IMR-90 (cell line): ENCODE results near the gene KRTAP10-10. TPM values are rescaled to one million over a fixed set of nuclear protein-coding genes. Genes with fewer than 3 reads are reported as not detected.

Experiments used
- ATAC-seq: fragments of 200-7000 bp; cut with Tn5 transposase; 2 replicates; pipeline ENCODE4 v1.9.1; 2020; ENCODE audit warnings: low read depth, mild to moderate bottlenecking, moderate library complexity
- BruUV-seq: library from RNA; stranded (reverse); fragments of 400-500 nt; replicated peaks from 2 replicates; lab custom pipeline; 2021; lab: Mats Ljungman, UMichigan
- CTCF ChIA-PET: fragments of 300-600 bp; formaldehyde crosslinking; extraction: SDS; loops from one replicate; lab custom pipeline; 2021; ENCODE audit warnings: antibody characterized with exemption; lab: Yijun Ruan, JAX
- POLR2A ChIA-PET: fragments of 300-600 bp; sonication (Branson Sonifier 250); formaldehyde crosslinking; loops from one replicate; lab custom pipeline; 2022; ENCODE audit warnings: antibody characterized with exemption; ENCODE audit not compliant: unreplicated experiment; lab: Charles Lee
- DNase-seq: peaks from one replicate; pipeline ENCODE4 v3.0.0; 2013
- H2AFZ ChIP-seq: replicated peaks from 2 replicates; pipeline ENCODE3; 2013; ENCODE audit warnings: low read length, mild to moderate bottlenecking; ENCODE audit not compliant: poor library complexity
- H2AK5ac ChIP-seq: 2 replicates; pipeline ENCODE4 v1.6.1; 2013; ENCODE audit warnings: low read depth, low read length, inconsistent platforms
- H2AK9ac ChIP-seq: replicated peaks from 2 replicates; pipeline ENCODE3; 2013; ENCODE audit warnings: mild to moderate bottlenecking, low read depth, low read length, moderate library complexity; ENCODE audit not compliant: poor library complexity
- H2BK120ac ChIP-seq: 2 replicates; pipeline ENCODE4 v1.6.1; 2013; ENCODE audit warnings: low read depth, low read length, inconsistent platforms
- H2BK15ac ChIP-seq: 3 replicates; pipeline ENCODE4 v1.6.1; 2013; ENCODE audit warnings: low read depth, low read length, inconsistent platforms
- H2BK20ac ChIP-seq: 2 replicates; pipeline ENCODE4 v1.6.1; 2013; ENCODE audit warnings: low read depth, mild to moderate bottlenecking, inconsistent platforms, low read length, moderate library complexity
- H2BK5ac ChIP-seq: 2 replicates; pipeline ENCODE4 v1.6.1; 2013; ENCODE audit warnings: mild to moderate bottlenecking, low read depth, low read length, inconsistent platforms; ENCODE audit not compliant: poor library complexity, severe bottlenecking
- H3K14ac ChIP-seq: replicated peaks from 2 replicates; pipeline ENCODE4 v1.6.1; 2013; ENCODE audit warnings: low read depth, low read length, inconsistent platforms
- H3K18ac ChIP-seq: 2 replicates; pipeline ENCODE4 v1.6.1; 2013; ENCODE audit warnings: low read depth, low read length, control low read depth
- H3K23ac ChIP-seq: 2 replicates; pipeline ENCODE4 v1.6.1; 2013; ENCODE audit warnings: low read depth, low read length, inconsistent platforms
- H3K27ac ChIP-seq: 2 replicates; pipeline ENCODE4 v1.5.1; 2013; ENCODE audit warnings: mild to moderate bottlenecking, control low read depth, low read length; ENCODE audit not compliant: insufficient read depth
- H3K27me3 ChIP-seq: 2 replicates; pipeline ENCODE4 v1.6.1; 2013; ENCODE audit warnings: low read length; ENCODE audit not compliant: control insufficient read depth, insufficient read depth
- H3K36me3 ChIP-seq: 2 replicates; pipeline ENCODE4 v1.6.1; 2013; ENCODE audit warnings: low read length, mixed read lengths; ENCODE audit not compliant: control insufficient read depth, insufficient read depth
- H3K4ac ChIP-seq: 2 replicates; pipeline ENCODE4 v1.6.1; 2013; ENCODE audit warnings: low read depth, low read length, inconsistent platforms
- H3K4me1 ChIP-seq: 2 replicates; pipeline ENCODE4 v1.6.1; 2013; ENCODE audit warnings: low read length, mixed read lengths; ENCODE audit not compliant: control insufficient read depth, insufficient read depth
- H3K4me2 ChIP-seq: 2 replicates; pipeline ENCODE4 v1.6.1; 2013; ENCODE audit warnings: low read depth, mild to moderate bottlenecking, control low read depth, low read length, moderate library complexity
- H3K4me3 ChIP-seq: 2 replicates; pipeline ENCODE4 v1.5.1; 2013; ENCODE audit warnings: low read depth, mild to moderate bottlenecking, control low read depth, low read length, moderate library complexity; ENCODE audit not compliant: insufficient read depth
- H3K56ac ChIP-seq: 2 replicates; pipeline ENCODE4 v1.6.1; 2013; ENCODE audit warnings: low read length, inconsistent platforms; ENCODE audit not compliant: insufficient read depth; ENCODE audit errors: extremely low read depth
- H3K79me1 ChIP-seq, 2 experiments: 2 replicates each; pipeline ENCODE4 v1.6.1; 2013; ENCODE audit warnings: low read length in 2 of 2, inconsistent platforms in 1 of 2, low read depth in 1 of 2
- H3K9ac ChIP-seq: 2 replicates; pipeline ENCODE4 v1.6.1; 2013; ENCODE audit warnings: low read depth, low read length, control low read depth
- H3K9me1 ChIP-seq: 2 replicates; pipeline ENCODE4 v1.6.1; 2013; ENCODE audit warnings: low read length, inconsistent platforms; ENCODE audit not compliant: insufficient read depth
- H3K9me3 ChIP-seq: 2 replicates; pipeline ENCODE4 v1.6.1; 2013; ENCODE audit warnings: low read length; ENCODE audit not compliant: control insufficient read depth, insufficient read depth
- H4K20me1 ChIP-seq: 2 replicates; pipeline ENCODE4 v1.6.1; 2013; ENCODE audit warnings: low read length, inconsistent platforms; ENCODE audit not compliant: insufficient read depth
- H4K5ac ChIP-seq: 2 replicates; pipeline ENCODE4 v1.6.1; 2013; ENCODE audit warnings: mild to moderate bottlenecking, low read depth, low read length, control low read depth
- H4K8ac ChIP-seq, 2 experiments: 2 replicates each; pipeline ENCODE4 v1.6.1; 2013; ENCODE audit warnings: low read depth in 2 of 2, low read length in 2 of 2, control low read depth in 1 of 2, inconsistent platforms in 1 of 2
- H4K91ac ChIP-seq: 2 replicates; pipeline ENCODE4 v1.6.1; 2013; ENCODE audit warnings: low read depth, low read length, inconsistent platforms; ENCODE audit not compliant: insufficient read depth
- BHLHE40 ChIP-seq: fragments of 150-350 bp; IDR thresholded peaks from 2 replicates; pipeline ENCODE4 v1.6.1; 2016; ENCODE audit warnings: mild to moderate bottlenecking, low read depth, low read length
- CEBPB ChIP-seq: IDR thresholded peaks from 2 replicates; pipeline ENCODE4 v1.6.1; 2012; ENCODE audit warnings: low read depth, low read length, improper control_type of control experiment
- CHD1 ChIP-seq: IDR thresholded peaks from 2 replicates; pipeline ENCODE4 v1.6.1; 2012; ENCODE audit warnings: low read depth, low read length, improper control_type of control experiment
- CTCF ChIP-seq: conservative IDR thresholded peaks from 2 replicates; pipeline ENCODE4 v1.5.1; 2012; ENCODE audit warnings: mild to moderate bottlenecking, low read depth, low read length, improper control_type of control experiment
- ELK1 ChIP-seq: fragments of 150-350 bp; IDR thresholded peaks from 2 replicates; pipeline ENCODE4 v1.6.1; 2016; ENCODE audit warnings: low read depth, mild to moderate bottlenecking, low read length, moderate library complexity, borderline replicate concordance
- FOS ChIP-seq: fragments of 150-350 bp; IDR thresholded peaks from 2 replicates; pipeline ENCODE4 v1.6.1; 2016; ENCODE audit warnings: low read depth, low read length
- MAFK ChIP-seq: IDR thresholded peaks from 2 replicates; pipeline ENCODE4 v1.6.1; 2012; ENCODE audit warnings: low read depth, low read length, improper control_type of control experiment
- MAZ ChIP-seq: IDR thresholded peaks from 2 replicates; pipeline ENCODE4 v1.6.1; 2012; ENCODE audit warnings: low read depth, mild to moderate bottlenecking, low read length, improper control_type of control experiment, moderate library complexity, borderline replicate concordance
- MXI1 ChIP-seq: IDR thresholded peaks from 2 replicates; pipeline ENCODE4 v1.6.1; 2012; ENCODE audit warnings: low read depth, mild to moderate bottlenecking, low read length, moderate library complexity, borderline replicate concordance
- NFE2L2 ChIP-seq: fragments of 150-350 bp; IDR thresholded peaks from 2 replicates; pipeline ENCODE4 v1.6.1; 2016; ENCODE audit warnings: low read depth, mild to moderate bottlenecking, low read length
- POLR2A ChIP-seq: IDR thresholded peaks from 2 replicates; pipeline ENCODE4 v1.6.1; 2012; ENCODE audit warnings: mild to moderate bottlenecking, low read depth, low read length
- RAD21 ChIP-seq: IDR thresholded peaks from 2 replicates; pipeline ENCODE4 v1.6.1; 2012; ENCODE audit warnings: low read length, improper control_type of control experiment
- RCOR1 ChIP-seq: IDR thresholded peaks from 2 replicates; pipeline ENCODE4 v1.6.1; 2012; ENCODE audit warnings: mild to moderate bottlenecking, low read length, improper control_type of control experiment; ENCODE audit not compliant: insufficient replicate concordance
- RFX5 ChIP-seq: IDR thresholded peaks from 2 replicates; pipeline ENCODE4 v1.8.0; 2012; ENCODE audit warnings: low read depth, mild to moderate bottlenecking, low read length, moderate library complexity
- SMC3 ChIP-seq: fragments of 150-350 bp; IDR thresholded peaks from 2 replicates; pipeline ENCODE4 v1.6.1; 2016; ENCODE audit warnings: low read depth, mild to moderate bottlenecking, antibody characterized with exemption, low read length, moderate library complexity
- USF2 ChIP-seq: fragments of 150-350 bp; IDR thresholded peaks from 2 replicates; pipeline ENCODE4 v1.6.1; 2017; ENCODE audit warnings: mild to moderate bottlenecking, antibody characterized with exemption, low read length, low read depth
- WGBS, 2 experiments: methylation state at CpG; one replicate each; pipeline versions ENCODE4 v1.1.5 to v1.1.7; 2013; ENCODE audit warnings: missing lambda C conversion rate in 2 of 2; ENCODE audit not compliant: insufficient read length in 1 of 2; ENCODE audit errors: extremely low coverage in 2 of 2; 5-methylcytosine and 5-hydroxymethylcytosine counted together
- dilution Hi-C: fragments of 300-500 bp; cut with HindIII; formaldehyde crosslinking; loops from one replicate; pipeline ENCODE4 v1.14.3; 2018; ENCODE audit warnings: low sequenced_read_pairs; ENCODE audit not compliant: unreplicated experiment
- in situ Hi-C: fragments of 300-500 bp; cut with MboI; formaldehyde crosslinking; loops from 3 replicates; pipeline ENCODE4 v1.14.3; 2019; ENCODE audit warnings: low sequenced_read_pairs, inconsistent platforms, mixed read lengths
- intact Hi-C: fragments of 100-400 bp; cut with micrococcal nuclease; formaldehyde crosslinking; loops from 2 replicates; pipeline ENCODE4 v1.10.0; 2022
- polyA plus RNA-seq, 3 experiments: library from polyadenylated mRNA; depleted of rRNA; stranded (reverse); fragments of >200 nt; gene quantifications; 2 replicates each; pipeline ENCODE4 v1.2.3, GENCODE V29; 2012; ENCODE audit warnings: low replicate concordance in 1 of 3
- total RNA-seq: library from RNA; depleted of rRNA; stranded (reverse); fragments of >200 nt; gene quantifications from 2 replicates; pipeline ENCODE4 v1.2.3, GENCODE V29; 2012

Gene KRTAP10-10
- total and polyA plus RNA-seq, 2 of the 4 experiments (the other 2 are of a cell fraction), result not detected

- no peak overlapping the region for H2AFZ ChIP-seq
- no peak overlapping the region for H3K56ac ChIP-seq
- no peak overlapping the region for H4K91ac ChIP-seq
- no peak overlapping the region for H2BK120ac ChIP-seq
- H2AK9ac ChIP-seq, result no peak overlapping the region
- WGBS, 2 experiments, result 75% methylated on average over 11 of the region's 26 CpGs; no CpG with 5 or more reads in 1 of the 2 experiments
- no peak overlapping the region for H3K18ac ChIP-seq
- ATAC-seq (no peak), DNase-seq (no peak)
- H4K20me1 ChIP-seq, result no peaks in the 10 kb centered on the region
- intact Hi-C loops, result no loop called here
- no peak overlapping the region for H2AK5ac ChIP-seq
- no peak overlapping the region for H3K14ac ChIP-seq
- no peak overlapping the region for H4K8ac ChIP-seq
- ChIA-PET CTCF (no interaction called here), POLR2A (no interaction called here)
- no peak overlapping the region for H3K4me2 ChIP-seq
- H3K9ac ChIP-seq, result no peak overlapping the region
- peaks cover 13% of the 10 kb centered on the region for H3K9me3 ChIP-seq
- H2BK15ac ChIP-seq, result no peak overlapping the region
- no peaks in the 10 kb centered on the region for H3K4me1 ChIP-seq
- dilution Hi-C loops, result no loop called here
- peaks cover 3% of the 10 kb centered on the region; the same call in 1 of the 2 replicates for H3K27me3 ChIP-seq
- no peak overlapping the region for H2BK20ac ChIP-seq
- no peak overlapping the region for H3K23ac ChIP-seq
- H3K9me1 ChIP-seq, result no peaks in the 10 kb centered on the region
- no TSS peak for BruUV-seq
- no peak overlapping the region for H3K4ac ChIP-seq
- in situ Hi-C loops, result no loop called here
- no peaks in the 10 kb centered on the region for H3K79me1 ChIP-seq
- H4K5ac ChIP-seq, result no peak overlapping the region
- no peak overlapping the region for H2BK5ac ChIP-seq
- H3K4me3 ChIP-seq, result no peak overlapping the region
- TF ChIP-seq MXI1 (no peak), BHLHE40 (no peak), USF2 (no peak), CHD1 (no peak), POLR2A (no peak), CEBPB (no peak), FOS (no peak), RCOR1 (no peak), CTCF (no peak), MAZ (no peak), RFX5 (no peak), MAFK (no peak), NFE2L2 (no peak), SMC3 (no peak), ELK1 (no peak), RAD21 (no peak)
- H3K27ac ChIP-seq, result no peak overlapping the region
- no peaks in the 10 kb centered on the region for H3K36me3 ChIP-seq
These were observed 23.6 kb upstream of the KRTAP10-10 start for GRCh38 chr21:44613386-44614155.
